ENCODE measurements around the gene PRSS2. TPM values are rescaled to one million over a fixed set of nuclear protein-coding genes. Genes with fewer than 3 reads are reported as not detected.

The PRSS2 gene
- total and polyA plus RNA-seq, 4 experiments from 2014 or later = not detected

DNA sequence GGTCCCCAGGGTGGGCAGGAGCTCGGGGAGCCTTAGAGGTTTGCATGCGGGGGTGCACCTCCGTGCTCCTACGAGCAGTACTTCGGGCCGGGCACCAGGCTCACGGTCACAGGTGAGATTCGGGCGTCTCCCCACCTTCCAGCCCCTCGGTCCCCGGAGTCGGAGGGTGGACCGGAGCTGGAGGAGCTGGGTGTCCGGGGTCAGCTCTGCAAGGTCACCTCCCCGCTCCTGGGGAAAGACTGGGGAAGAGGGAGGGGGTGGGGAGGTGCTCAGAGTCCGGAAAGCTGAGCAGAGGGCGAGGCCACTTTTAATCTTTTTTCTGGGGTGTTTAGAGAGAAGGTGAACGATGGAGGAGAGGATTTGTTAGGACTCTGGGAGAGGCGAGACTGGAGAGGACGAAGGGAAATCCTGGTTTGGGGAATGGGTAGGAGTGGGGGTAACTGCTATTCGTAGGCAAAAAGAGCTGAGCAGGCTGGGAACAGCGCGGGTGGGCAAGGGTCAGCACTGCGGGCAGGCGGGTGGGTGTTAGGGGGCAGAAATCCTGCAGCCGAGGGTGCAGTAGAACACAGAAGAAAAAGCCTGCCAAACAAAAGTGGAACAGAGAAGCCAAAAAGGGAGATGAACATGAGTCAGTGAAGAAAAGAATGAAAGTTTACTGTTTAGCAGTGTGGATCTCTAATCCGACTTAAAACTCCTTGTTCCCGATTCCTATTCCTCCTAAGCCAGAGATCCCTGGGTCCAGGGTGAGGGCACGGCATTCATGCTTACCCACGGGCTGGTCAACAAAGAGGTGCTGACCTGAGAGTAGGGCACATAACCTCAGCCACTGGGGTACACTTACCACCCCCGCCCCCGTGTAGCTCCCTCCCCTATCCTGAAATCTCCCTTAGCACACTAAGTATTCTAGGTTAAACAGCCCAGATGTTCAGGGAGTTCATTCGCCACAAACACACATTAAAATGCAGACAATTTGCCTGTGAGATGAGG is 26.9 kb downstream of the PRSS2 start:
- Histone ChIP-seq H3K9me3 (ENCODE audit: control insufficient read depth in 1 of 2, low read length in 2 of 2) (no peaks in the 10 kb centered on the region), H3K27me3 (ENCODE audit: insufficient read depth, low read length) (no peaks in the 10 kb centered on the region), H3K4me1 (ENCODE audit: insufficient read depth, low read length) (peaks cover 68% of the 10 kb centered on the region), H3K36me3 (ENCODE audit: insufficient read depth, low read length) (peaks cover 20% of the 10 kb centered on the region), H3K27ac (ENCODE audit: low read depth, low read length) (peak overlapping the region; percentile 99), H3K4me3 (ENCODE audit: low read length in 2 of 2) (peak overlapping the region; percentile 84 to 85)
- CTCF ChIA-PET (ENCODE audit: partially characterized antibody) = interaction anchor here (0.8 to 21.7 kb wide), 11 partner anchors 8 to 494 kb away, joined by 3 to 623 read pairs (median 4); no protein-coding TSS in a partner anchor
- Mint-ChIP-seq H3K9me3 (peaks cover 0 to 7% (median 0%) of the 10 kb centered on the region in 8 donors), H3K36me3 (peaks cover 74 to 80% of the 10 kb centered on the region in 2 donors), H3K4me3 (peak overlapping the region; percentile 93 to 100 (median 99)), H3K27me3 (no peaks in the 10 kb centered on the region), H3K27ac (peak overlapping the region; percentile 98 to 100 (median 100)), H3K4me1 (peaks cover 54 to 82% (median 65%) of the 10 kb centered on the region in 4 donors)
- POLR2A ChIA-PET (ENCODE audit: partially characterized antibody) = interaction anchor here (0.7 to 31.0 kb wide), 68 partner anchors 1 to 582 kb away, joined by 3 to 6843 read pairs (median 8); partner anchors contain the start of genes EPHB6 and GSTK1
- intact Hi-C loops (cut with micrococcal nuclease) = loop anchor here (1.0 to 5.0 kb wide), 6 partner anchors 11 to 489 kb away; no protein-coding TSS in a partner anchor
- peak in 1 of 5 donors; percentile 52 for DNase-seq

- H3K36me3 ChIP-seq (ENCODE audit: insufficient read depth, low read length) = peaks cover 30% of the 10 kb centered on the region
- DNase-seq = peak; percentile 55 to 64 (median 57)
- Mint-ChIP-seq H3K27me3 (no peaks in the 10 kb centered on the region), H3K4me3 (peak overlapping the region; percentile 93 to 100 (median 99)), H3K9me3 (peaks cover 0 to 7% (median 0%) of the 10 kb centered on the region in 8 donors), H3K27ac (peak overlapping the region; percentile 98 to 100 (median 100)), H3K36me3 (peaks cover 74 to 81% of the 10 kb centered on the region in 2 donors), H3K4me1 (peaks cover 56 to 82% (median 65%) of the 10 kb centered on the region in 4 donors)
- H3K9me3 ChIP-seq (ENCODE audit: control insufficient read depth in 1 of 2, low read length in 2 of 2) = no peaks in the 10 kb centered on the region
- POLR2A ChIA-PET (ENCODE audit: partially characterized antibody) = interaction anchor here (0.6 to 31.0 kb wide), 63 partner anchors 2 to 586 kb away, joined by 3 to 6843 read pairs (median 9); partner anchors contain the start of genes EPHB6 and GSTK1
- H3K4me1 ChIP-seq (ENCODE audit: insufficient read depth, low read length) = peaks cover 68% of the 10 kb centered on the region
- intact Hi-C loops (cut with micrococcal nuclease) = loop anchor here (1.0 to 5.0 kb wide), 5 partner anchors 10 to 478 kb away; no protein-coding TSS in a partner anchor
- peak overlapping the region; percentile 99 for H3K27ac ChIP-seq (ENCODE audit: low read depth, low read length)
- no peaks in the 10 kb centered on the region for H3K27me3 ChIP-seq (ENCODE audit: insufficient read depth, low read length)
- CTCF ChIA-PET (ENCODE audit: partially characterized antibody) = interaction anchor here (0.8 to 21.7 kb wide), 10 partner anchors 9 to 490 kb away, joined by 3 to 623 read pairs (median 7); no protein-coding TSS in a partner anchor
- H3K4me3 ChIP-seq (ENCODE audit: low read length in 2 of 2) = peak overlapping the region; percentile 84 to 85
Measured at GRCh38 chr7:142798451-142799436, 28.0 kb downstream of the PRSS2 start.

DNA sequence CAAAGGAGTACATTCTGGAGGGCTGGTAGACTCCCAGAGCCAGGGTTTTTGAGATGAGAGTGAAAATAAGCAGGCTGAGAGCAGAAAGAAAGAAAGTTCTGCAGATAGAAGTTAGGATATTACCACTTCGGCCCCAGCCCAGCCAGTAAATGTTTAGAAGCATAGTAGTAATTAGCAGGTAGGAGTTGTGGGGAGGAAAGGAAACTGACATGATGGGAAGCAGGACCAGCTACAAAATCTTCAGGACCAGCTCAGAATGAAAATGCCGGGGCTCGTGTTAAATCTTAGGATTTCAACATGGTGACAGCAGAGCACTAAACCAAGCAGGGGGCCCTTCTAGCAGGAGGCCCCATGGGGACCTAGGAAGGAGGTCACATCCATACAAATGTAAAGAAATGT is 28.7 kb downstream of the PRSS2 start:
- Histone ChIP-seq H3K27ac (ENCODE audit: low read depth, low read length) (peak overlapping the region; percentile 99), H3K4me1 (ENCODE audit: insufficient read depth, low read length) (peaks cover 68% of the 10 kb centered on the region), H3K9me3 (ENCODE audit: control insufficient read depth in 1 of 2, low read length in 2 of 2) (no peaks in the 10 kb centered on the region), H3K4me3 (ENCODE audit: low read length in 2 of 2) (peak overlapping the region; percentile 84 to 85), H3K27me3 (ENCODE audit: insufficient read depth, low read length) (no peaks in the 10 kb centered on the region), H3K36me3 (ENCODE audit: insufficient read depth, low read length) (peaks cover 31% of the 10 kb centered on the region)
- peaks cover 0 to 7% (median under 1%) of the 10 kb centered on the region in 8 donors for H3K9me3 Mint-ChIP-seq
- peak overlapping the region; percentile 93 to 100 (median 99) for H3K4me3 Mint-ChIP-seq
- CTCF ChIA-PET (ENCODE audit: partially characterized antibody) = interaction anchor here (1.1 to 21.7 kb wide), 6 partner anchors 10 to 479 kb away, joined by 5 to 623 read pairs (median 14); no protein-coding TSS in a partner anchor
- no peaks in the 10 kb centered on the region for H3K27me3 Mint-ChIP-seq
- intact Hi-C loops (cut with micrococcal nuclease) = loop anchor here (2.0 to 5.0 kb wide), 3 partner anchors 182 to 479 kb away; no protein-coding TSS in a partner anchor
- peak in 1 of 5 donors; percentile 26 for DNase-seq
- peak overlapping the region; percentile 98 to 100 (median 100) for H3K27ac Mint-ChIP-seq
- H3K4me1 Mint-ChIP-seq = peaks cover 56 to 82% (median 65%) of the 10 kb centered on the region in 4 donors
- H3K36me3 Mint-ChIP-seq = peaks cover 75 to 83% of the 10 kb centered on the region in 2 donors
- POLR2A ChIA-PET (ENCODE audit: partially characterized antibody) = interaction anchor here (0.6 to 31.0 kb wide), 48 partner anchors 3 to 585 kb away, joined by 3 to 6843 read pairs (median 18); partner anchors contain the start of genes EPHB6 and GSTK1

- Mint-ChIP-seq H3K36me3 (peaks cover 82 to 89% of the 10 kb centered on the region in 2 donors), H3K4me1 (peaks cover 56 to 82% (median 65%) of the 10 kb centered on the region in 4 donors), H3K4me3 (peak overlapping the region; percentile 93 to 100 (median 99)), H3K27me3 (no peaks in the 10 kb centered on the region), H3K9me3 (peaks cover 0 to 7% (median 2%) of the 10 kb centered on the region in 8 donors), H3K27ac (peak overlapping the region; percentile 98 to 100 (median 100))
- H3K4me1 ChIP-seq (ENCODE audit: insufficient read depth, low read length) = peaks cover 68% of the 10 kb centered on the region
- H3K9me3 ChIP-seq (ENCODE audit: control insufficient read depth in 1 of 2, low read length in 2 of 2) = no peaks in the 10 kb centered on the region
- peak overlapping the region; percentile 99 for H3K27ac ChIP-seq (ENCODE audit: low read depth, low read length)
- peaks cover 31% of the 10 kb centered on the region for H3K36me3 ChIP-seq (ENCODE audit: insufficient read depth, low read length)
- peak overlapping the region; percentile 84 to 85 for H3K4me3 ChIP-seq (ENCODE audit: low read length in 2 of 2)
- intact Hi-C loops (cut with micrococcal nuclease) = loop anchor here (5.0 kb wide), 1 partner anchor 582 kb away; the partner anchor contains the start of gene ZYX
- peak in 4 of 5 donors; percentile 47 to 66 (median 50) for DNase-seq
- ChIA-PET CTCF (ENCODE audit: partially characterized antibody) (interaction anchor here (2.7 to 21.7 kb wide), 4 partner anchors 11 to 17 kb away, joined by 9 to 623 read pairs (median 32); no protein-coding TSS in a partner anchor), POLR2A (ENCODE audit: partially characterized antibody) (interaction anchor here (0.5 to 31.0 kb wide), 31 partner anchors 4 to 584 kb away, joined by 3 to 6843 read pairs (median 30); no protein-coding TSS in a partner anchor)
- no peaks in the 10 kb centered on the region for H3K27me3 ChIP-seq (ENCODE audit: insufficient read depth, low read length)
Measured at GRCh38 chr7:142800088-142800487, 29.3 kb downstream of the PRSS2 start.

DNA sequence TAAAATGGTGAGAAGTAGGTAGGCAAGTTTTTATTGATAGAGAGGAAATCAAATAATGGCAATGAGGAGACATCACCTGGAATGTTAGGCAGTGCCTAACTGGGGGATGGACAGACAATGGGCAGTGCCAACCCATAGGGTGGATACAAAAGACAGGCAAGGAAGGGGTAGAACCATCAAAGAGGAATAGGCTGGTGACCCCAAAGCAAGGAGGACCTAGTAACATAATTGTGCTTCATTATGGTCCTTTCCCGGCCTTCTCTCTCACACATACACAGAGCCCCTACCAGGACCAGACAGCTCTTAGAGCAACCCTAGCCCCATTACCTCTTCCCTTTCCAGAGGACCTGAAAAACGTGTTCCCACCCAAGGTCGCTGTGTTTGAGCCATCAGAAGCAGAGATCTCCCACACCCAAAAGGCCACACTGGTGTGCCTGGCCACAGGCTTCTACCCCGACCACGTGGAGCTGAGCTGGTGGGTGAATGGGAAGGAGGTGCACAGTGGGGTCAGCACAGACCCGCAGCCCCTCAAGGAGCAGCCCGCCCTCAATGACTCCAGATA is 30.0 kb downstream of the PRSS2 start:
- H3K4me1 ChIP-seq (ENCODE audit: insufficient read depth, low read length) = peaks cover 71% of the 10 kb centered on the region
- H3K36me3 ChIP-seq (ENCODE audit: insufficient read depth, low read length) = peaks cover 31% of the 10 kb centered on the region
- H3K4me1 Mint-ChIP-seq = peaks cover 59 to 82% (median 68%) of the 10 kb centered on the region in 4 donors
- peak overlapping the region; percentile 93 to 100 (median 99) for H3K4me3 Mint-ChIP-seq
- CTCF ChIA-PET (ENCODE audit: partially characterized antibody) = interaction anchor here (1.3 to 21.7 kb wide), 2 partner anchors 10 to 17 kb away, joined by 3 to 623 read pairs; no protein-coding TSS in a partner anchor
- POLR2A ChIA-PET (ENCODE audit: partially characterized antibody) = interaction anchor here (0.6 to 31.0 kb wide), 18 partner anchors 4 to 501 kb away, joined by 3 to 6843 read pairs (median 24); no protein-coding TSS in a partner anchor
- peak overlapping the region; percentile 99 for H3K27ac ChIP-seq (ENCODE audit: low read depth, low read length)
- intact Hi-C loops (cut with micrococcal nuclease) = loop anchor here (5.0 kb wide), 1 partner anchor 582 kb away; the partner anchor contains the start of gene ZYX
- no peaks in the 10 kb centered on the region for H3K9me3 ChIP-seq (ENCODE audit: control insufficient read depth in 1 of 2, low read length in 2 of 2)
- H3K9me3 Mint-ChIP-seq = peaks cover 0 to 7% (median 2%) of the 10 kb centered on the region in 8 donors
- peak overlapping the region; percentile 98 to 100 (median 100) for H3K27ac Mint-ChIP-seq
- H3K36me3 Mint-ChIP-seq = peaks cover 82 to 83% of the 10 kb centered on the region in 2 donors
- peak in 1 of 5 donors; percentile 7 for DNase-seq
- H3K27me3 ChIP-seq (ENCODE audit: insufficient read depth, low read length) = no peaks in the 10 kb centered on the region
- H3K4me3 ChIP-seq (ENCODE audit: low read length in 2 of 2) = peak overlapping the region; percentile 33 to 84
- H3K27me3 Mint-ChIP-seq = no peaks in the 10 kb centered on the region

All from CD4-positive, alpha-beta memory T cell (primary cell).